Liver (tissue), 3 donors: Measurements from ENCODE around the gene IRF4.

Experiments
- CTCF ChIP-seq: fragments of 150-350 bp; IDR thresholded peaks from 2 replicates; pipeline ENCODE4 v1.5.1; 2017; ENCODE audit warnings: improper control_type of control experiment, low read depth, low read length; ENCODE audit not compliant: missing input control
- GABPA ChIP-seq, 2 donors: IDR thresholded peaks in 1 of 2; conservative IDR thresholded peaks in 1 of 2; 2 replicates each; pipeline ENCODE4 v1.6.1; 2016; ENCODE audit warnings: antibody characterized with exemption in 2 of 2, mild to moderate bottlenecking in 1 of 2, moderate library complexity in 1 of 2
- JUND ChIP-seq, 2 donors: IDR thresholded peaks; 2 replicates each; pipeline ENCODE4 v1.6.1; 2016; ENCODE audit warnings: antibody characterized with exemption in 2 of 2
- RAD21 ChIP-seq, 2 donors: IDR thresholded peaks; 2 replicates each; pipeline ENCODE4 v1.6.1; 2016; ENCODE audit warnings: antibody characterized with exemption in 2 of 2, mild to moderate bottlenecking in 2 of 2
- RXRA ChIP-seq, 2 donors: IDR thresholded peaks; 2 replicates each; pipeline ENCODE4 v1.6.1; 2017 to 2018; ENCODE audit warnings: antibody characterized with exemption in 2 of 2, mild to moderate bottlenecking in 1 of 2
- TAF1 ChIP-seq: conservative IDR thresholded peaks from 2 replicates; pipeline ENCODE4 v1.6.1; 2016; ENCODE audit warnings: antibody characterized with exemption, mild to moderate bottlenecking
- YY1 ChIP-seq: IDR thresholded peaks from 2 replicates; pipeline ENCODE4 v1.6.1; 2016; ENCODE audit warnings: antibody characterized with exemption, mild to moderate bottlenecking
- TF ChIP-seq, protein P1 (sequence below): IDR thresholded peaks from 2 replicates; pipeline ENCODE4 v1.6.1; 2016; ENCODE audit warnings: antibody characterized with exemption
- donor health status: healthy.
- donor health status: healthy.

DNA sequence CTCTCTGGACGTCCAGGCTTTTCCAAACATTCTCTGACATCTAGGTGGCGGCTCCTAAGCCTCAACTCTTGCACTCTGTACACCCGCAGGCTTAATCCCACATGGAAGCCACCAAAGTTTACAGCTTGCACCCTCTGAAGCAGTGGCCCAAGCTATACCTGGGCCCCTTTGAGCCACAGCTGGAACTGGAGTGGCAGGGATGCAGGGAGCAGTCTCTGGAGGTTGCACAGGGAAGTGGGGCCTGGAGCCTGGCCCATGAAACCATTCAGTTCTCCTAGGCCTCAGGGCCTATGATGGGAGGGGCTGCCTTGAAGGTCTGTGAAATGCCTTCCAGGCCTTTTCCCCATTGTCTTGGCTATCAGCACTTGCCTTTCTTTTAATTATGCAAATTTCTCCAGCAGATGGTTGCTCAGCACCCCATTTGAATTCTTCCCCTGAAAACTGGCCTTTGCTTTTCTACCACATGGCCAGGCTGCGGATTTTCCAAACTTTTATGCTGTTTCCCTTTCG lies 64.9 kb downstream of the IRF4 start:
- TF ChIP-seq, protein P1, sequence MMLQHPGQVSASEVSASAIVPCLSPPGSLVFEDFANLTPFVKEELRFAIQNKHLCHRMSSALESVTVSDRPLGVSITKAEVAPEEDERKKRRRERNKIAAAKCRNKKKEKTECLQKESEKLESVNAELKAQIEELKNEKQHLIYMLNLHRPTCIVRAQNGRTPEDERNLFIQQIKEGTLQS: no peak
- no peak for TF ChIP-seq RXRA (IDR thresholded peaks at IDR 0.05)
- TF ChIP-seq CTCF: no peak
- no peak for TF ChIP-seq GABPA (IDR thresholded peaks at IDR 0.05 in 1 of 2, conservative IDR thresholded peaks at IDR 0.05 in 1 of 2)
- TF ChIP-seq JUND (IDR thresholded peaks at IDR 0.05): no peak
- TF ChIP-seq TAF1: no peak
- TF ChIP-seq RAD21 (IDR thresholded peaks at IDR 0.05): no peak
- no peak for TF ChIP-seq YY1
